Lower lobe of right lung (tissue), 2 donors: Measurements from ENCODE around the gene ANKRD16. TPM values are rescaled to one million over a fixed set of nuclear protein-coding genes. Genes with fewer than 3 reads are reported as not detected.
A peak's percentile ranks its signal among the peaks of the same experiment; 100 is the strongest.

Experiments used
- ATAC-seq, 2 donors: fragments of 200-7000 bp; cut with Tn5 transposase; one replicate each; pipeline ENCODE4 v1.9.1; 2020 to 2022; ENCODE audit warnings: mild to moderate bottlenecking in 2 of 2, moderate library complexity in 2 of 2
- DNase-seq: peaks from one replicate; pipeline ENCODE4 v3.0.0-alpha.2; 2020
- H3K27ac ChIP-seq: fragments of 200-600 bp; one replicate; pipeline ENCODE4 v1.8.0; 2022
- H3K27me3 ChIP-seq: fragments of 200-600 bp; one replicate; pipeline ENCODE4 v1.8.0; 2022; ENCODE audit warnings: low read depth
- H3K36me3 ChIP-seq: fragments of 200-600 bp; one replicate; pipeline ENCODE4 v1.8.0; 2022; ENCODE audit warnings: mild to moderate bottlenecking
- H3K4me1 ChIP-seq: fragments of 200-600 bp; one replicate; pipeline ENCODE4 v1.8.0; 2022
- H3K4me3 ChIP-seq: fragments of 200-600 bp; one replicate; pipeline ENCODE4 v1.8.0; 2022; ENCODE audit warnings: mild to moderate bottlenecking
- H3K9me3 ChIP-seq: fragments of 200-600 bp; one replicate; pipeline ENCODE4 v1.8.0; 2022
- intact Hi-C: fragments of 100-400 bp; cut with DNase I; formaldehyde crosslinking; loops from one replicate; pipeline ENCODE4 v1.11.0; 2022
- long read RNA-seq: library from polyadenylated mRNA; unstranded; transcript quantifications from one replicate; pipeline ENCODE4 v2.0.0, GENCODE V29; 2021
- total RNA-seq: library from RNA; stranded (reverse); fragmentation: NEBNext Ultra II Directional; extraction: Animal tissue kit (Norgen Biotek cat#: 25700); gene quantifications from one replicate; pipeline ENCODE4 v1.2.1, GENCODE V29; 2021
- TF ChIP-seq, protein P1 (sequence below): fragments of 200-600 bp; IDR thresholded peaks from one replicate; pipeline ENCODE4 v1.8.0; 2022; ENCODE audit warnings: antibody characterized with exemption, mild to moderate bottlenecking
- donor health status: DM: no; HTN: yes; CAD: no; lungs with severe emphysema.

The ANKRD16 gene
- 5.6 TPM for total RNA-seq
- long read RNA-seq, transcript ANKRD16-202 (7 exons, 1,646 nt) = major isoform, 9 of 20 reads
- long read RNA-seq, partial matches to known transcripts = 0 of 20 reads
- long read RNA-seq, other reads (novel, unspliced or antisense) = 7 of 20 reads

DNA sequence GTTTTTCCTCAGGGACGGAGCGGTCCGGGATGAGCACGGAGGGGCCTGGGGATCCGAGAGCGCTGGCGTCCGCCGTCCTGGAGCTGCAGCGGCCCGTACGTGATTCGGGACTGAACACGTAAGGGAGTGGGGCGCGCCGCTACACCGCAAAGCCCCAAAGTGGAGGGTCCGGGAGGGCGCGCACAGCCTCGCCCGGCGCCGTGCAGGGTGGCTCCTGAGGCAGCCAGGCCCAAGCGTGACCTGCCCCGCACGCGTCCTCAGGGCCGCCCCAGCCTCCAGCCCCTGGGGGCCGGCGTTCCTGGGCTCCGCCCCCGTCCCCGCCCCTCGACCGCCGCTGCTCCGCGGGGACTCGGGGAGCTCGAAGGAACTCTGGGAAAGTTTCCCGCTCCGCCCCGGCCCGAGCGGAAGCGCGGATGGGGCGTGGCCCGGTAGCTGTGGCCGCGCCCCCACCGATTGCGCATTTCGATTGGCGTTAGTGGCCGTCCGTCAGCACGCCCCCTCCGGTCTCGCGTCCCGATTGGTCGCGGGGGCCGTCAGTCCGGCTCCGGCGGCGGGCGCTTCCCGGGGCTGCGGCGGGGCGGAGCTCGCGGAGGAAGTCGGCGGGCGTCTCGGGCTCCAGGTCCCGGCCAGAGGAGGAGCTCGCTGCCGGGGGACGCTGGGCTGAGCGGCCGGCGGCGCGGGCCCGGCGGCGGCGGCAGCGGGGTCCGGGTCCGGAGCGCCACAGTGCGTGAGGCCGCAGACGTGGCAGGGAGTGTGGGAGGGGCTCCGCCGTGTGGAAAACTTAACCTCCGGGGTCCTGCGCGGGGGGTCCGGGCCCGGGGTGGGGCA is at the start of gene ANKRD16, which contains the start of gene FBH1:
Gene ANKRD16 (minus strand): TSS at position 270 of the 828 bp plus-strand sequence. CDS start 539 bp downstream, outside the sequence.
Gene FBH1 (plus strand): TSS at position 620 of the 828 bp plus-strand sequence. CDS start 103 bp downstream, at position 723.
- Histone ChIP-seq H3K4me3 (peak within 1 kb of the TSS; percentile 78), H3K36me3 (peaks cover 27% of the 10 kb centered on the region), H3K27ac (peak within 1 kb of the TSS; percentile 83), H3K27me3 (no peaks in the 10 kb centered on the region), H3K4me1 (peaks cover 50% of the 10 kb centered on the region), H3K9me3 (no peaks in the 10 kb centered on the region)
- peak; percentile 98 for ATAC-seq
- peak; percentile 98 for DNase-seq
- TF ChIP-seq, protein P1, sequence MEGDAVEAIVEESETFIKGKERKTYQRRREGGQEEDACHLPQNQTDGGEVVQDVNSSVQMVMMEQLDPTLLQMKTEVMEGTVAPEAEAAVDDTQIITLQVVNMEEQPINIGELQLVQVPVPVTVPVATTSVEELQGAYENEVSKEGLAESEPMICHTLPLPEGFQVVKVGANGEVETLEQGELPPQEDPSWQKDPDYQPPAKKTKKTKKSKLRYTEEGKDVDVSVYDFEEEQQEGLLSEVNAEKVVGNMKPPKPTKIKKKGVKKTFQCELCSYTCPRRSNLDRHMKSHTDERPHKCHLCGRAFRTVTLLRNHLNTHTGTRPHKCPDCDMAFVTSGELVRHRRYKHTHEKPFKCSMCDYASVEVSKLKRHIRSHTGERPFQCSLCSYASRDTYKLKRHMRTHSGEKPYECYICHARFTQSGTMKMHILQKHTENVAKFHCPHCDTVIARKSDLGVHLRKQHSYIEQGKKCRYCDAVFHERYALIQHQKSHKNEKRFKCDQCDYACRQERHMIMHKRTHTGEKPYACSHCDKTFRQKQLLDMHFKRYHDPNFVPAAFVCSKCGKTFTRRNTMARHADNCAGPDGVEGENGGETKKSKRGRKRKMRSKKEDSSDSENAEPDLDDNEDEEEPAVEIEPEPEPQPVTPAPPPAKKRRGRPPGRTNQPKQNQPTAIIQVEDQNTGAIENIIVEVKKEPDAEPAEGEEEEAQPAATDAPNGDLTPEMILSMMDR = no peak
- intact Hi-C loops = no loop called here

DNA sequence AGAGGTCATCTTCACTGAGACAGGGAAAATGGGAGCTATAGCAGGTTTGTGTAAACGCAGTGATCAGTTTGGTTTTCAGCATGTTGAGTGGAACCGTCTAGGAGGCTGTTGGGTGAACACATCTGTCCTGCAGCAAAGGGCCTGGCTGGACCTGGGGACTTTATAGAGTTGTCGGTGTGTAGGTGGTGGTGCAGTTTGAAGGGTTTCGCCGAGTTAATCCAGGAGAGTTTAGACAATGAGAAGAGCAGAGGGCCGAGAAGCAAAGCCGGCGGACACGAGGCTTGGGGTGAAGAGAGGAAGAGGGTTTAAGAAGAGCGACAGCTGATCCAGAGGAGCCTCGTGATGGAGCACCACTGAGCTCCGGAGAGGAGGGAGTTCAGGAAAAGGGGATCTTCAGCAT is 48.6 kb upstream of the ANKRD16 start:
- TF ChIP-seq, protein P1 = no peak
- Histone ChIP-seq H3K27me3 (no peaks in the 10 kb centered on the region), H3K4me1 (peaks cover 23% of the 10 kb centered on the region), H3K9me3 (no peaks in the 10 kb centered on the region), H3K4me3 (no peak overlapping the region), H3K27ac (no peak overlapping the region), H3K36me3 (peaks cover 52% of the 10 kb centered on the region)
- DNase-seq = no peak
- intact Hi-C loops = no loop called here
- ATAC-seq = no peak

DNA sequence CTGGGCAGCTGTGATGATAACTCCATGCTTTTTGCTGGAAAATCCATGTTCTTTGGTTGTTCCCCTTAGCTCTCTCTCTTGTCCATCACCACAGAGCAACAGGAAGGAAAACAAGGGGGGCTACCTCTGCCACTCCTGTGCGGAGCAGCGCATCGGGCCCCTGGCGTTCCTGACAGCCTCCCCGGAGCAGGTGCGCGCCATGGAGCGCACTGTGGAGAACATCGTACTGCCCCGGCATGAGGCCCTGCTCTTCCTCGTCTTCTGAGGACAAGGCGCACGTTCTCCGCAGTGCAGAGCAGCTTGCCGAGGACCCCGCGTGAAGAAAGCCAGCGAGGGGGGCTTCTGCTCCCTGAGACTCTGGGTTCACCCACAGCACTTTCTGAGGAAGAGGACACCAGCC is 47.3 kb upstream of the ANKRD16 start:
- Histone ChIP-seq H3K4me3 (no peak overlapping the region), H3K36me3 (peaks cover 57% of the 10 kb centered on the region), H3K9me3 (no peaks in the 10 kb centered on the region), H3K4me1 (peaks cover 11% of the 10 kb centered on the region), H3K27me3 (no peaks in the 10 kb centered on the region), H3K27ac (no peak overlapping the region)
- TF ChIP-seq, protein P1 = no peak
- no peak for DNase-seq
- intact Hi-C loops = no loop called here
- ATAC-seq = no peak

DNA sequence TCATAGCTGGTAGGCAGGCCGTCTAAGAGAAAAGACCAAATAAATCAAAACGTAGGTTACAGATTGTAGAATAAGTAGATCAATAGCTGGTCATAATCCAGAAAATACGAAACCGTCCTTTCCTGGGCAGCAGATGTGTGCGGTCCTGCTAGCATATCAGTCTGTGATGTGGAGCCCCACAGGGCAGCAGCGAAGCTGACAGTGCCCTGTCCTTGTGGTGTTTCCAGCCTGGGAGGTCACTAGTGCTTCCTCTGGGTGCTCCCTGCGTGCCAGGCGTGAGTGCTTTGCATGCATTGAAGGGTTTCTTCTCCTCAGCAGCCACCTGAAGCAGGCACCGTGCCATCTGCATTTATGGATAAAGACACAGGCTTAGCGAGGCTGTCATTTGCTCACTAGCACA is 45.9 kb upstream of the ANKRD16 start:
- intact Hi-C loops = no loop called here

DNA sequence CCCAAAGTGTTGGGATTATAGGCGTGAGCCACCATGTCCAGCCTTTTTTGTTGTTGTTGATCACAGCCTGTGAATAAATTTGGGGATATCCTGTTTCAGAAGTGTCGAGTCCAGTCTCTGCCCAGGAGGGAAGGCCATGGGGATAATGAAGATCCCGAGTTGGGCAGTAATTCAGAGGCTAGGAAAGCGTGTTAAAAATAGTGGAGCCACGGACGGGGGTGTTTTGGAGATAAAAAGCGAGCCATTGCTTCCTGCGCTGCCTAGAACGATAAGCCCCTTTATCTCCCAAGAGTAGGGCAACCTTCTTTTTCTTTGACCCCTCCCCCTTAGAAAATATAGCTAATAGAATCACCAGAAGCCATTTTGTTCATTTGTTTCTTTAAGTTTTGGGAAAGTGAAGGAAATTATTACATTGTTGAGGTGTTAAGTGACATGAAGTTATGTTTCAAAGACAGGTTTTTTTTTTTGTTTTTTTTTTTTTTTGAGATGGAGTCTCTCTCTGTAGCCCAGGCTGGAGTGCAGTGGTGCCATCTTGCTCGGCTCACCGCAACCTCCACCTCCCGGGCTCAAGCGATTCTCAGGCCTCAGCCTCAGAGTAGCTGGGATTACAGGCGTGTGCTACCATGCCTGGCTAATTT is 44.3 kb upstream of the ANKRD16 start:
- Histone ChIP-seq H3K27me3 (no peaks in the 10 kb centered on the region), H3K27ac (no peak overlapping the region), H3K4me3 (no peak overlapping the region), H3K36me3 (peaks cover 85% of the 10 kb centered on the region), H3K9me3 (no peaks in the 10 kb centered on the region), H3K4me1 (no peaks in the 10 kb centered on the region)
- DNase-seq (no peak), ATAC-seq (no peak)
- TF ChIP-seq, protein P1 = no peak
- intact Hi-C loops = no loop called here

More for the DNA sequence above, 45.9 kb upstream of the ANKRD16 start:
- TF ChIP-seq, protein P1 = no peak
- no peaks in the 10 kb centered on the region for H3K27me3 ChIP-seq
- H3K4me1 ChIP-seq = no peaks in the 10 kb centered on the region
- H3K27ac ChIP-seq = no peak overlapping the region
- no peak overlapping the region for H3K4me3 ChIP-seq
- ATAC-seq = no peak
- DNase-seq = no peak
- no peaks in the 10 kb centered on the region for H3K9me3 ChIP-seq
- H3K36me3 ChIP-seq = peaks cover 70% of the 10 kb centered on the region
